SJSA1 (cell line): ENCODE data around the gene LMX1B. TPM values are rescaled to one million over a fixed set of nuclear protein-coding genes. Genes with fewer than 3 reads are reported as not detected.

Source experiments
- DNase-seq, 2 experiments: peaks; one replicate each; pipeline ENCODE4 v3.0.0-alpha.2; 2015 to 2020; ENCODE audit warnings: low spot score in 2 of 2, low read depth in 1 of 2
- H3K27ac ChIP-seq: fragments of 250-450 bp; sonication (Bioruptor Pico); 2 replicates; pipeline ENCODE4 v1.5.1; 2020; ENCODE audit warnings: mild to moderate bottlenecking, moderate library complexity
- H3K27me3 ChIP-seq: fragments of 250-450 bp; sonication (Bioruptor Pico); replicated peaks from 2 replicates; pipeline ENCODE4 v1.5.1; 2020; ENCODE audit warnings: mild to moderate bottlenecking, moderate library complexity
- H3K36me3 ChIP-seq: fragments of 250-450 bp; sonication (Bioruptor Pico); 2 replicates; pipeline ENCODE4 v1.5.1; 2020; ENCODE audit warnings: mild to moderate bottlenecking
- H3K4me1 ChIP-seq: fragments of 250-450 bp; sonication (Bioruptor Pico); replicated peaks from 2 replicates; pipeline ENCODE4 v1.6.1; 2021; ENCODE audit warnings: mild to moderate bottlenecking
- H3K4me3 ChIP-seq: fragments of 250-450 bp; sonication (Bioruptor Pico); 2 replicates; pipeline ENCODE4 v1.5.1; 2020; ENCODE audit warnings: mild to moderate bottlenecking
- H3K9me3 ChIP-seq: fragments of 250-450 bp; sonication (Bioruptor Pico); replicated peaks from 2 replicates; pipeline ENCODE4 v1.5.1; 2020; ENCODE audit warnings: mild to moderate bottlenecking
- total RNA-seq: library from RNA; depleted of rRNA; stranded (reverse); fragments of >200 nt; shearing (Covaris generic); gene quantifications from 2 replicates; pipeline ENCODE4 v1.2.3, GENCODE V29; 2014

LMX1B gene
- total RNA-seq, 1 experiment from 2014 or later: not detected

GRCh38 chr9:126617823-126618165, 4.1 kb downstream of the LMX1B start:
- H3K9me3 ChIP-seq: no peaks in the 10 kb centered on the region
- H3K27ac ChIP-seq: no peak overlapping the region
- no peaks in the 10 kb centered on the region for H3K36me3 ChIP-seq
- H3K27me3 ChIP-seq: peaks cover 52% of the 10 kb centered on the region
- no peaks in the 10 kb centered on the region for H3K4me1 ChIP-seq
- no peak for DNase-seq
- H3K4me3 ChIP-seq: no peak overlapping the region

- Histone ChIP-seq H3K9me3 (no peaks in the 10 kb centered on the region), H3K27ac (no peak overlapping the region), H3K4me3 (no peak overlapping the region), H3K36me3 (no peaks in the 10 kb centered on the region), H3K4me1 (no peaks in the 10 kb centered on the region), H3K27me3 (peaks cover 52% of the 10 kb centered on the region)
- no peak for DNase-seq
Measured at GRCh38 chr9:126618190-126618584, 4.5 kb downstream of the LMX1B start.

- H3K4me1 ChIP-seq: no peaks in the 10 kb centered on the region
- no peak overlapping the region for H3K4me3 ChIP-seq
- no peaks in the 10 kb centered on the region for H3K36me3 ChIP-seq
- H3K27ac ChIP-seq: no peak overlapping the region
- H3K27me3 ChIP-seq: peaks cover 51% of the 10 kb centered on the region
- H3K9me3 ChIP-seq: no peaks in the 10 kb centered on the region
- DNase-seq: no peak
Measured at GRCh38 chr9:126618585-126619360, 5.0 kb downstream of the LMX1B start.

GRCh38 chr9:126619361-126620135, 5.8 kb downstream of the LMX1B start:
- Histone ChIP-seq H3K27me3 (peaks cover 48% of the 10 kb centered on the region), H3K36me3 (no peaks in the 10 kb centered on the region)

GRCh38 chr9:126620478-126620877, 6.8 kb downstream of the LMX1B start:
- DNase-seq: no peak
- peaks cover 39% of the 10 kb centered on the region for H3K27me3 ChIP-seq

More at GRCh38 chr9:126619361-126620135, 5.8 kb downstream of the LMX1B start:
- H3K9me3 ChIP-seq: no peaks in the 10 kb centered on the region
- no peak overlapping the region for H3K27ac ChIP-seq
- H3K4me1 ChIP-seq: no peaks in the 10 kb centered on the region
- H3K4me3 ChIP-seq: no peak overlapping the region
- no peak for DNase-seq

GRCh38 chr9:126621061-126621918, 7.6 kb downstream of the LMX1B start:
- H3K4me1 ChIP-seq: no peaks in the 10 kb centered on the region
- H3K36me3 ChIP-seq: no peaks in the 10 kb centered on the region
- no peak overlapping the region for H3K27ac ChIP-seq
- peaks cover 30% of the 10 kb centered on the region for H3K27me3 ChIP-seq
- no peak for DNase-seq
- H3K4me3 ChIP-seq: no peak overlapping the region
- H3K9me3 ChIP-seq: no peaks in the 10 kb centered on the region

More at GRCh38 chr9:126620478-126620877, 6.8 kb downstream of the LMX1B start:
- no peak overlapping the region for H3K4me3 ChIP-seq
- H3K4me1 ChIP-seq: no peaks in the 10 kb centered on the region
- no peaks in the 10 kb centered on the region for H3K36me3 ChIP-seq
- no peak overlapping the region for H3K27ac ChIP-seq
- no peaks in the 10 kb centered on the region for H3K9me3 ChIP-seq

GRCh38 chr9:126621919-126622735, 8.4 kb downstream of the LMX1B start:
- Histone ChIP-seq H3K27me3 (peaks cover 24% of the 10 kb centered on the region), H3K4me1 (no peaks in the 10 kb centered on the region)

GRCh38 chr9:126623314-126623666, 9.6 kb downstream of the LMX1B start:
- Histone ChIP-seq H3K4me3 (no peak overlapping the region), H3K27me3 (peaks cover 24% of the 10 kb centered on the region), H3K9me3 (no peaks in the 10 kb centered on the region), H3K4me1 (no peaks in the 10 kb centered on the region), H3K36me3 (no peaks in the 10 kb centered on the region), H3K27ac (no peak overlapping the region)
- DNase-seq: no peak

More at GRCh38 chr9:126621919-126622735, 8.4 kb downstream of the LMX1B start:
- DNase-seq: no peak
- Histone ChIP-seq H3K36me3 (no peaks in the 10 kb centered on the region), H3K4me3 (no peak overlapping the region), H3K27ac (no peak overlapping the region), H3K9me3 (no peaks in the 10 kb centered on the region)

- DNase-seq: no peak
- H3K9me3 ChIP-seq: no peaks in the 10 kb centered on the region
- H3K36me3 ChIP-seq: no peaks in the 10 kb centered on the region
- H3K27me3 ChIP-seq: peaks cover 29% of the 10 kb centered on the region
- H3K27ac ChIP-seq: no peak overlapping the region
- no peak overlapping the region for H3K4me3 ChIP-seq
- H3K4me1 ChIP-seq: no peaks in the 10 kb centered on the region
Measured at GRCh38 chr9:126623667-126624478, 10.1 kb downstream of the LMX1B start.

GRCh38 chr9:126624479-126624826, 10.7 kb downstream of the LMX1B start:
- peaks cover 23% of the 10 kb centered on the region for H3K27me3 ChIP-seq
- no peaks in the 10 kb centered on the region for H3K36me3 ChIP-seq
- no peak overlapping the region for H3K4me3 ChIP-seq
- H3K27ac ChIP-seq: no peak overlapping the region
- H3K9me3 ChIP-seq: no peaks in the 10 kb centered on the region
- H3K4me1 ChIP-seq: no peaks in the 10 kb centered on the region
- DNase-seq: no peak

GRCh38 chr9:126624912-126625311, 11.2 kb downstream of the LMX1B start:
- H3K27me3 ChIP-seq: peaks cover 21% of the 10 kb centered on the region
- H3K9me3 ChIP-seq: no peaks in the 10 kb centered on the region
- DNase-seq: no peak
- no peak overlapping the region for H3K27ac ChIP-seq
- H3K36me3 ChIP-seq: no peaks in the 10 kb centered on the region
- H3K4me1 ChIP-seq: no peaks in the 10 kb centered on the region
- H3K4me3 ChIP-seq: no peak overlapping the region

GRCh38 chr9:126625329-126626126, 11.8 kb downstream of the LMX1B start:
- Histone ChIP-seq H3K9me3 (no peaks in the 10 kb centered on the region), H3K4me1 (no peaks in the 10 kb centered on the region), H3K27me3 (peaks cover 16% of the 10 kb centered on the region), H3K4me3 (no peak overlapping the region), H3K36me3 (no peaks in the 10 kb centered on the region), H3K27ac (no peak overlapping the region)
- DNase-seq: no peak
